GM19467 (cell line): ENCODE results near the gene METTL23.

Experiments
- ATAC-seq: cut with Tn5 transposase; IDR thresholded peaks from one replicate; pipeline ENCODE4 v1.9.1; 2021; ENCODE audit warnings: mild to moderate bottlenecking, moderate library complexity; ENCODE audit not compliant: unreplicated experiment

The METTL23 gene, protein sequence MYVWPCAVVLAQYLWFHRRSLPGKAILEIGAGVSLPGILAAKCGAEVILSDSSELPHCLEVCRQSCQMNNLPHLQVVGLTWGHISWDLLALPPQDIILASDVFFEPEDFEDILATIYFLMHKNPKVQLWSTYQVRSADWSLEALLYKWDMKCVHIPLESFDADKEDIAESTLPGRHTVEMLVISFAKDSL

DNA sequence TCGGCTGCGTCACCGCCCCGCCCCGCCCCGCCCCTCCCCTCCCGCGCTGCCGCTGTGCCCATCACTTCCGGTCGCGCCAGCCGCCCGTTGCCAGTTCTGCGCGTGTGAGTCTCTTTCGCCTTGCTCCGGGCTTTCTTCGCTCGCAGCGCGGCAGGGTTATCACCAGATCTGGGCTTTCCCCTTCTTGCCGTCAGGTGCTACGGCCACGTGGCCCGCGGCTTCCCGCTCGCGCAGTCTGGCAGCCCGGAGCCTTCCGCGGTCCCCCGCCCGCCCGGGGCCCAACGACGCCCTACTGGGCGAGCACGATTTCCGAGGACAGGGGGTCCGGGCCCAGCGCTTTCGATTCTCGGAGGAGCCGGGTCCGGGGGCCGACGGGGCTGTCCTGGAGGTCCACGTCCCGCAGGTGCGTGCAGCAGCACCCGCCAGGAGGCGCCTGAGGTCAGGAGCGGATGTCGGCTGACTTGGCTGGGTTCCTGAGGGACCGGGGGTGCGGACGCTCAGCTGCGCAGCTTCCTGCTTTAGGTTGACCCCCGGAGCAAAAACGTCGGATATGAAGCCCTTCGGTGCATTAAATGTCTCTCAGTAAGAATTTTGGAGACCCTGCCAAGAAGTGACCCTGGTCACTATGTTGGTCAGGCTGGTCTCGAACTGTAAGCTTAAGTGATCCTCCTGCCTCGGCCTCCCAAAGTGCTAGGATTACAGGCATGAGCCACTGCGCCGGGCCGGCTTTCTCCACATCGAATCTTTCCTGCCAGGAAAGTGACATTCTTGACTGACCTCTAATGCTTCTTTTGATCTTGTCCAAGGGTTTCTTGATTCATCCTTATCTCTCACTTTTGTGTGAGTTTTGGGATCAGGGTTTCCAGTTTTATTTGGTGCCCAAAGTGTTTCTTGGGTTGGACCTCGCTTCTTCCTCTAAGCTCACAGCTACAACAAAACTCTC lies at the start of gene METTL23:
METTL23 (plus strand) TSS at position 64 of the 943 bp plus-strand sequence. CDS start 2,872 bp downstream, outside the sequence.
- peak; percentile 44 for ATAC-seq

DNA sequence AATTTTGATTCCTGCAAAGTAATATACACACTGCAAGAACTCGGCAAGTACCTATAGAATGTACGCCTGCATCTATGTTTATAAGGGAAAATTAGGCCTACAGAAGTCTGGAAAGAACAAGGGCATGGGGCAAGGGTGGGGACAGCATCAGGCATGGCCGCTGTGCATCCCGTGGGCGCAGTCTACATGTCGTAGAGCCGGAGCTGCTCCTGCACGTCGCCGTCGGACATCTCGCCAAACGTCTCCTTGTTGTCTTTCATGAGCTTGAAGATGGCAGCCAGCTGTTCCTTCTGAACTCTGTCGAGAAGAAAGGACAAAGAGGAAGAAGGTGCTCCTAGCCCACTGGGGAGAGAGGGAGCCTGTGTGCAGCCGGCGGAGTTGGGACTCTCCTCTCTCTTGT lies 49.2 kb upstream of the METTL23 start:
- ATAC-seq = no peak

DNA sequence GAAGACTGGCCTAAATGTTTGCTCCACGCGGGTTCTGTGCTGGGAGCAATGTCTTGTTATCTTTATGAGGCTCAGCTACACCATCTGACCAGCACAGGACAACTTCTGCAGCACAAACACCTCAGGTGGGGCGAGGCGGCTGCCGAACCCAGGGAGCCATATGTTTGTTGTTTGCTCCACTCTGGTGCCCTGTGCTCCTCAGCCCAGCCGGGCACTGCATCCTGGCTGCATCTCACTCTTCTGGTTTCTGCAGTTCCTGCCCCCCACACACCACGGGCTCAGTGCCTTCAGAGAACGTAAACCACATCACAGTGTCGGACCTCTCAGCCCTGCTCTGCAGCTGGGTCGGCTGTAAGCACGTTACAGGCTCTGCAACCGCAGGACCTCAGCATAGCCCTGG lies 48.3 kb upstream of the METTL23 start:
- ATAC-seq = no peak

DNA sequence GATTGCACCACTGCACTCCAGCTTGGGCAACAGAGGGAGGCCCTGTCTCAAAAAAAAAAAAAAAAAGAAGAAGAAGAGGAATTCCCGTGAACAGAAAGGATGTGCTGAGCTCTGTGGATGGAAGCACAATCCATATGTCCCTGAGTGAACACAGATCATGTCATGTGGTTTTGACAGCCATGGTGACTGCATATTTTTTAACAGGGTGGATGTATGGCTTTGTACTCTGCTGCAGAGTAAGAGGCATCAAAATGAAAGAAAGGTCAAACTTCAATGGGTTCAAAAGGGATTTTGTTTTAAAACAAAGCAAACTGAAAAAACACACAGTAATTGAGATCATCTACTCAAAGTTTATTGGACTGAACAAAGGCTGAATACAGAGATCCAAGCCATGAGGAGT lies 47.4 kb upstream of the METTL23 start:
- no peak for ATAC-seq

DNA sequence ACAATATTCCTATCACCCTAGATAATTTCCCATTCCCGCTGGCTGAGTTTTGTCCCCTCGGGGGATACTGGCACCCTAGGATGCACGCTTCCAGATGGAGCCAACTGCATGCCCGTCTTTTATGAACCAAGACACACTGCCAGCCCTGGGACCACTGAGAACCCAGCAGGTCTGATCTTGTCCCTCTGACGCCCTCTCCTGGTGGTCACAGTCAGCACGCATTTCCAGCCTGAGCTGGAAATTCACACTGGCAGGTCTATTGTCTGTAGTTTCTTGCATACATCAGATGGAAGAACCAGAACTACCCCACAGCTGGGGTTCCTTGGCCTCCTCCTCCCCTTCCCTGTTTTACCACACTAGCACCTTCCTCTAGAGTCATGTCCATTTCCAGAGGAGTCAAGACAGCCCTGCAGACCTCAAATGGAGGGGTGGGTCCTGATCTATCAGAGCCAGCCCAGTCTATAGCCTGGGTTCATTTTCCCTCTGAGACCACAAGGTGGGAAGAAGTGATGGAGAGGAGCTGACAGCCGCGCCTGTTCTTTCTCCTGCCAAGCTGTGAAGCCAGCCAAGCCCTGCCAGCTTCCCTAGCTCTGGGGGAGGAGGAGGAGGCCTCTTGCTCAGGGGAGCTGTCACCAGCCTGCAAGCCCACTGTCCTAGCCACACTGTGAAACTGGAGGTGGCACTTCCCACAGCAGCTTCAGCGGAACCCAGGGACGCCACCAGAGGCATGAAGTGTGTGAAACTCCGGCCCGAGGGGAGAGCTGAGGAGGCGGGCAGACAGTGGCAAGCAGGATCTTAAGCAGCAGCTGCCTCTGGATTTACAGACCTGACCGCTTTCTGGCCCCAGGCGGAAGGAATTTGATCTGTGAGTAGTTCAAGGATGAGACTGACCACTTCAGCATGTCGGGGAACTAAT lies 45.2 kb upstream of the METTL23 start:
- no peak for ATAC-seq

DNA sequence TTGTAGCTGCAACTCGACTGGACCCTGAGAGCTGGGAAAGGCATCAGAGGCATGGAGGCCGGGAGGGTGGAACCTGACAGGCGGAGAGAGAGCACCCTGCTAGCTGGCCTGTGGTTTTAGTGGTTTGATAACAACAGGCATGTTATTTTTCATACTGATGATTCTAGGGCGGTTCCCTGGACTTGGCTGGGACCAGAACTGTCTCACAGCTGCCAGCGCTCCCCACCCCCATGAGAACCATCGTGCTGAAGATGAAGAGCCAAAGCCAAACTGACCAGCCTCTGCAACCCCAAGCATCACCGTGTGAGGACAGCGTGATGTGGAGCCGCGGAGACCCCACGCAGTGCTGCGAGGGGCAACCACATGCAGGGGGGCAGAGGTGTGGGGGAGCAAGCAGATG lies 44.3 kb upstream of the METTL23 start:
- ATAC-seq = no peak

DNA sequence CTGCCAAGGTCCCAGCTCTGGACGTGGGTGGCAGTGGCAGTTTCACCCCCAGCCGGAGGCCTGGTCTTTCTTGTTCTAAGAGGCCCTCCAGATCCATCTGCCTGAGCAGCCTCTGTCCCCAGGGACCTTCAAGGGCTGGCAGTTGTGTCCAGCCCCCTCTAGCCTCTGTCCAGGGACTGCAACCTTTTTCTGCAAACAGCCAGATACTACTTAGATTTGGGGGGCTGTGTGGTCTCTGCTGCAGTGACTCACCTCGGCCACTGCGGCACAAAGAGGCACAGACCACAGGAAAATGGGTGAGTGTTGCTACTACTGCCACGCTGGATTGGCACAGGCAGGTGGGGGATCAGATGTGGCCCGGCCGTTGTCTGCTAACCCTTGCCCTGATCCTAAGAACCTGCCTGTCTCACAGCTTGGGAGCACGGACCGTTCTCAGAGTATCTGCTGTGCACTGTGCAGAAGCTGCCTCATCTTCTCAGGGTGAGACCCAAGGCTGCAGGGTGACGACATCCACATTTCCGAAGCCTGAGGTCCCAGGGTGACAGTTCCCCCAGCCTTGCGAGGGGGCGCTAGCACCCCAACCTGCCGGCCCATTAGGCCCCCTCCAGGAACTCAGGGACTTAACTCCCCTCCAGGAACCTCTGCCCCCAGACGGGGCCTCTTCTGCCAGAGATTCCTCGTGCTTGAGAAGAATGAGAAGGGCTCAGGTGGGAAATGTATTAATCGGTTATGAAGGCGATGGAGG lies 43.5 kb upstream of the METTL23 start:
- no peak for ATAC-seq

DNA sequence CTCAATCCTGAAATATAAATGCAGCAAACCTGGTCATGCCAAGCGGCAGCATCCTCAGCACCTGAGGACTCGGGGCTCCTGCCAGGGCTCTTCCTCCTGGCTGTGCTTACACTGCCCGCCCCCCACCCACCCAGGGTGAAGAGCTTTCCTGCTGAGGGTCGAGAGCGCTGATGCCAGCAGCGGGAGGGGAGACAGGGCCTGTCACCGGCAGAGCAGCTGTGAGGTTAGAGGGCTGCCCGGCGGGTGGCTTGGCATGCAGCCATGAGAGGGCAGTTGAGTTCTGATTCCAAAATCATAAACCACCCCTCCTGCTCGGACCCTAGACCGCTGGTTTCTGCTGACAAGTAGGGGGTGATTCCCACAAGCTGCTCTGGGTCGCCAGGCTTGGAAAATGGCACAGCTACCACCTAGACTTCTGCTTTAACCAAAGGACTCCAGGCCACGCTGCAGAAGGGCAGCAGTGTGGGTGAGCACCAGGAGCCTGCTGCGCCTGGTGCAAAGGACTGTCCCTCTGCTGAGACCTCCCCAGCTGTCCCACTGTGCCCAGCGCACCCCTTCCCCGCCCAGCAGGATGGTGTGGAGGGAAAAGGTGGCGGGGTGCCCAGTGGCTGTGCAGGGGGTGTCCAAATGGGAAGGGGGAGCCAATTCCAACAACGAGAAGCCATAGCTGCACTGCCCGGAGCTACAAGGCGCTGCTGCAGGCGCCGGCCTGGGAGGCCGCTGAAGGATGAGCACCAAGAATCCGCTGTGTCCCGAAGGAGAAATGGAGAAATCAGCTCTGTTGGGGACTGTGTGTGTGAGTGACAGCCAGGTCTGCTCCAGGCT lies 42.5 kb upstream of the METTL23 start:
- no peak for ATAC-seq

DNA sequence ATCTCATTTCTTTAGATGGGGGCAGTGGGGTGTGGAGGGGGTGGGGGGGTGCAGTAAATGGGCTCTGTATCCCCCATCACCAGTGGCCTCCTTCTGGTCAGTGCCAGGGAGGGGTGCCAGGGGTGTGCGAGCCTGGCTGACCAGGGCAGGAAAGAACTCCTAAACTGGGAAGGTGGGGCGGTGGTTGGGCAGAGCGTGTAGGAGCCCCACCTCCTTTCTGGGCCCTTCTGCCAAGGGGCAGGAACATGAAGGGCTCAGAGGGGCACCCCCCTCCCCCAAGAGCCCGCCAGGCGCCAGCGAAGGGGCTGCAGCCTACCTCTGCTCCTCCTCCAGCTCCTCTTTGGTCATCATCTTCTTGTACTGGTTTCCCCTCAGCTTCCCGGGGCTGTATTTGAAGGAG lies 41.9 kb upstream of the METTL23 start:
- ATAC-seq = no peak

DNA sequence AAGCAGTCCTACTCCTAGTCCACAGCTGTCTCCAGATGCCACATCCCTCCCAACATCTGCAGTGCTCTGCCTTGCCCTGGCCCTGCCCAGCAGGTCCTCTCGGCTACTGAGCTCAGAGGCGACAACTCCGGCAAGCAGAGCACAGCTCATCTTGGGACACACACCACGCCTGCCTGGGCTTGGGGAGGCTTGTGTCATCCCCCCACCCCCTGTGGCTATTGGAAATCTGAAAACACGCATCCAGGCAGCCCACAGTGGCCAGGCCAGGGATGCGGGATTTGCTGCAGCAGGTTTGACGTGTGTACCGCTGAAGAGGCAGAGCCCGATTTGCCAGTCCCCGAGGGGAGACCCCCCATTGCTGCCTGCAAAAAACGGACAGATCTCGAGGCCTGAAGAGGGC lies 41.3 kb upstream of the METTL23 start:
- no peak for ATAC-seq

DNA sequence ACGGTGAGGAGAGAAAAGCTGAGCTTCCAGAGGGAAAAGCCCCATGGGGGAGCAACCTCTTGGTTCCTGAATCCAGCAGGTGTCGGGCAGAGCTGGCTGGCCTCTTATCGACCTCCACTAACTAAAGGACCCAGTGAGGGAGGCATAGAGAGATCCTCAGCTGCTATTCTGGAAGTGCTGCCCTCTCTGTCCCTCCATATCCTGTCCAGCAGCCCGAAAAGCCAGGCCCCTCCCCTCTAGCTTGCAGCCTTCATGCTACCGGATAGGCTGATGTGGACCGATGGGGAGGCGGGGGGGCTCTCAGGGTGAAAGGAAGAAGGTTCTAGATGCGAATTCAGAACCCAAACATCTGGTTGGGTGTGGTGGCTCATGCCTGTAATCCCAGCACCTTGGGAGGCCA lies 40.8 kb upstream of the METTL23 start:
- no peak for ATAC-seq

DNA sequence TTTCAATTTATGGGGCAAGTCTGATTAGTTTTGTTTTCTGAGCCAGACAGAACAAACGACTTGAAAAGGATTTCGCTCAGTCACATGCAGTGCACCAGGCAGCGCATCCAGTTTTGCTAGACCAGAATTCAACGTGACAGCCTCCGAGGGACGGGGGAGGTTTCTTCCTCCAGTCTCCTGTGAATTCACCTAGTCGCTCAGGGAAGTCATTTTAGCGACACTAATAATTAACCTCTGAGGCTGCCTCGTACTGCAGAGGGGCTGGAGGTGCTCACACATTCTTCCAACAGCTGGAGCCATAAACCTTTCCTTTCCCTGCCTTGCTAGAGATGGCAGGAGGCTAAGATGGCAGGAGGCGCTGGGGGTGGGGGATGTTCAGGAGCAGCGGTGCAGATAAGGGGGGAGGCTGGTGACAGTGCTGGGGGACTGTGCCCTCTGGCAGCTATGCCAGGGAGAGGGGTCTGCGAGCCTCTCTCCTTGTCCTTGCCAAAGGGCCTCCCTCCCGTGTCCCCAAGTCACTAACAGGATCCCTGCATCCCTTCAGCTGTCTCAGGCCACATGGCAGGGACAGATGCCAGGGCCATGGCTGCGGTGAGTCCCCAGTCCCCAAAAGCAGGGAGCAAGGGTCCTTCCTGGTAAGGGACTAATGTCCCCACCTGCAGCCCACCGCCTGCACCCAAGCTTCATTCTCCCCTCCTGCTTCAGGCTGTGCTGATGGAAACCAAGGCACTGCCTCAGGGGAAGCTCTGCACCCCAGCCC lies 39.9 kb upstream of the METTL23 start:
- ATAC-seq = no peak

DNA sequence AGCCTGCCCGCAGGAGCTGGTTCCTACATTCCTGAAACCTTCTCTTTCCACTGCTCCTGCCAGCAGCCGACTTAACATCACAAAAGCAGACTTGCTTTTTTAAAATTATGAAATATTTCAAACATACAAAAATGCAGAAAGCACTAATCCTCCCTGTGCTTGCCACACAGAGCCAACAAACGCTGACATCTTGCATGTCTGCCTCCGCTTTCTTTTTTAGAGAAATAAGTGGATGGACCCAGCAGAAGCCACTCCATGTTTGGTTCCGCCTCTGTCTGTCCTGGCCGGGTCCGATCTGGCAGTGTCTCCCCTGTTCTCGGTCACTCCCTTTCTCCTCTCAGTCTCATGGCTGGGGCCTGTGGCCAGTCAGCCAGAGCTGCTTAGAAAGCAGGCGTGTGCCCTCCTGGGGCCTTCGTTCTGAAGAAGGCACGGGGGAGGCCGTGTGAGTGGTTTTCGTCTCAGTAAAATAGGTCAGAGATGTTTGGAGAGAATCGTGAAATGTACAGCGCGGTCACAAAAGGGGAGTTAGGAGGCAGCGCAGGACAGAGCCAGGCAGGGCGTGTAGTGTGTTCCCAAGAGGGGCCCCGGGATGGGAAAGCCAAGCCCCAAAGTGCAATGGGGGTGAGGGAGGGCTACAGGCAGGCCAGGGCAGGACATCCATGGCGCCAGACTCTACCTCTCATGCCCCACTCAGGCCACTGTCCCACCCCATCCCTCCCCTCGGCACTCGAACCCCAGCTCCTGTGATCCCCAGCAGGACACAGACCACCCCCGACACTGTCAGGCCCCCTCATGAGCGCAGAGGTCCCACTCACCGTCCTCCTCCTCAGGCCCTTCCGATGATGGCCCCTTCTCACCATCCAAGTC lies 39.1 kb upstream of the METTL23 start:
- no peak for ATAC-seq

DNA sequence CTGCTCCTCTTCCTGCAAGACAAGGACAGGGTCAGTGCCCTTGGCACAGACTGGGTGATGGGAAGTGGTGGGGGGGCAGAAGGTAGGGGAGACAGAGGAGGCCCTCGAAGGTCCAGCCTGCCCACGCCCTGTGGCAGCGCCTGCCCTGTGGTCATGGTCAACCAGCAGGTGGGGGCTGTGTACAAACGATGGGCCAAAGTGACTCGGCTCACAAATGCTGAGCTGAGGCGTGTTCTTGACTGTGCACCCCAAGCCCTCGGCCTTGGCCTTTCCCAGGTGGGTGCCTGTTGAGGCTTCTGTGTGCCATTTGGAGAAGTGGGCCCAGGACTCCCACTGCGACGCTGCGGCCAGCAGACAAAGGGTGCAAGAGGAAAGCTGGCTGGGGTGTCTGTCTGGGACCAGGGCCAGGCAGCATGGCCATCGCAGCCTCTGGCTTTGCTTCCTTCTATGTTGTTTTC lies 38.4 kb upstream of the METTL23 start:
- ATAC-seq = no peak

DNA sequence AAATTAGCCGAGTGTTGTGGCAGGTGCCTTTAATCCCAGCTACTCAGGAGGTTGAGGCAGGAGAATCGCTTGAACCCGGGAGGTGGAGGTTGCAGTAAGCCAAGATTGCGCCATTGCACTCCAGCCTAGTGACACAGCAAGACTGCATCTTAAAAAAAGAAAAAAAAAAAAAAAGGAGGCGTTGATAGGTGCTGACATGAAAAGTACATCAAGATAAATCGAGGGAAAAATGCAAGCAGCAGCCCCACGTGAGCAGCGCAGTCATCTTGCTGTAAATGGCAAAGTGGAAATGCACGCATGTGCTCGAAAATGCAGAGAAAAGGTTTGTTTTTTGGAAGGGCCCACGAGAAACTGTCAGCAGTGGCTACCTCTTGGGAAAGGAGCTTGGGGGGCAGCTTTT lies 36.8 kb upstream of the METTL23 start:
- ATAC-seq = no peak

DNA sequence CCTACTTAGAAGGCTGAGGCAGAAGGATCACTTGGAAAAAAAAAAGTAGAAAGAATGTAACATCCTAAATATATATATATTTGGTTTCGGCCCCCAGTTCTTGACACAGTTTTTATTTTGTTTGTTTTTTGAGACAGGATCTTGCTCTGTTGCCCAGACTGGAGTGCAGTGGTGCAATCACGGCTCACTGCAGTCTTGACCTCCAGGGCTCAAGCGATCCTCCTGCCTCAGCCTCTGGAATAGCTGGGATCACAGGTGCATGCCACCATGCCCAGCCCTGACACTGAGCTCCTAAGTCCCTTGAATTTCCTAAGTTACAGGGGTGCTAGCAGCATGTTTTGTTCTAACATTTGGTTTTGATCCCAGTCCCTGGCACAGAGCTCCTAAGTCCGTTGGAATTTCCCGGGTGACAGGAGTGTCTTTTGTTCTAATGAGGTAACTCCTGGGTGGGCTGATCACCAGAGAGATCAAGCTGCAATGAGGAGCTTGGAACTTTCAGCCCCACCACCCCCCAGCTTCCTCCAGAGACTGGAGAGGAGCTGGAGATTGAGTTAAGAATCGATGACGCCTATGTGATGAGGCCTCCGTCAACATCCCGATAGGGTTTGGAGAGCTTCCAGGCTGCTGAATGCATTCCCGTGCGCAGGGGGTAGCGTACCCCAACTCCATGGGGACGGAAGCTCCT lies 35.9 kb upstream of the METTL23 start:
- no peak for ATAC-seq
